Body of pancreas (tissue), 4 donors: ENCODE data around the gene MVB12B. TPM values are rescaled to one million over a fixed set of nuclear protein-coding genes. Genes with fewer than 3 reads are reported as not detected.

ENCODE experiments used
- ATAC-seq: fragments of 150-250 bp; one replicate; pipeline ENCODE4 v1.9.1; 2016
- DNase-seq, 4 donors: peaks; one replicate each; pipeline ENCODE4 v3.0.0-alpha.2; 2019
- H3K27ac ChIP-seq, 4 donors: fragments of 200-600 bp; sonication (generic); 1 replicate in 3 of 4; 2 replicates in 1 of 4; pipeline versions ENCODE4 v1.5.1 to v1.6.1; 2016 to 2019; ENCODE audit warnings: mild to moderate bottlenecking in 1 of 4, mixed read lengths in 1 of 4, moderate library complexity in 1 of 4
- H3K27me3 ChIP-seq, 2 donors: fragments of 200-600 bp; sonication (generic); one replicate each; pipeline ENCODE4 v1.6.0; 2016; ENCODE audit warnings: mild to moderate bottlenecking in 1 of 2
- H3K36me3 ChIP-seq, 2 donors: fragments of 200-600 bp; sonication (generic); replicated peaks in 1 of 2; 2 replicates each; pipeline ENCODE4 v1.5.1; 2016; ENCODE audit warnings: low read depth in 2 of 2; ENCODE audit not compliant: insufficient read depth in 1 of 2
- H3K4me1 ChIP-seq: fragments of 200-600 bp; sonication (generic); one replicate; pipeline ENCODE4 v1.6.0; 2016
- H3K4me3 ChIP-seq, 2 donors: fragments of 200-600 bp; sonication (generic); 1 replicate in 1 of 2; 2 replicates in 1 of 2; pipeline ENCODE4 v1.5.1; 2016 to 2019
- H3K9me3 ChIP-seq, 3 donors: fragments of 200-600 bp; sonication (generic); 1 replicate in 2 of 3; 2 replicates in 1 of 3; pipeline ENCODE4 v1.5.1; 2016
- POLR2A ChIP-seq, 3 donors: fragments of 450-650 bp; IDR thresholded peaks; one replicate each; pipeline ENCODE4 v1.6.1; 2016; ENCODE audit warnings: antibody characterized with exemption in 3 of 3, mild to moderate bottlenecking in 2 of 3
- WGBS, 2 donors: methylation state at CpG; one replicate each; pipeline ENCODE4 v1.1.5; 2017; 5-methylcytosine and 5-hydroxymethylcytosine counted together
- intact Hi-C: fragments of 100-400 bp; cut with DNase I; formaldehyde crosslinking; loops from one replicate; pipeline ENCODE4 v1.15.1; 2023
- total RNA-seq, 2 donors: library from RNA; depleted of rRNA; stranded (reverse); fragments of >200 nt; gene quantifications; one replicate each; pipeline ENCODE4 v1.1.0, GENCODE V29; 2016
- TF ChIP-seq, protein P1 (sequence below), 7 experiments: fragments of 450-650 bp in 4 of 7; fragments of 200-600 bp in 3 of 7; sonication (generic) in 3 of 7; IDR thresholded peaks; one replicate each; pipeline ENCODE4 v1.5.1; 2016 to 2019; ENCODE audit warnings: antibody characterized with exemption in 7 of 7

The MVB12B gene
- total RNA-seq, 2 donors from 2014 or later = 5.2 to 9.9 TPM

DNA sequence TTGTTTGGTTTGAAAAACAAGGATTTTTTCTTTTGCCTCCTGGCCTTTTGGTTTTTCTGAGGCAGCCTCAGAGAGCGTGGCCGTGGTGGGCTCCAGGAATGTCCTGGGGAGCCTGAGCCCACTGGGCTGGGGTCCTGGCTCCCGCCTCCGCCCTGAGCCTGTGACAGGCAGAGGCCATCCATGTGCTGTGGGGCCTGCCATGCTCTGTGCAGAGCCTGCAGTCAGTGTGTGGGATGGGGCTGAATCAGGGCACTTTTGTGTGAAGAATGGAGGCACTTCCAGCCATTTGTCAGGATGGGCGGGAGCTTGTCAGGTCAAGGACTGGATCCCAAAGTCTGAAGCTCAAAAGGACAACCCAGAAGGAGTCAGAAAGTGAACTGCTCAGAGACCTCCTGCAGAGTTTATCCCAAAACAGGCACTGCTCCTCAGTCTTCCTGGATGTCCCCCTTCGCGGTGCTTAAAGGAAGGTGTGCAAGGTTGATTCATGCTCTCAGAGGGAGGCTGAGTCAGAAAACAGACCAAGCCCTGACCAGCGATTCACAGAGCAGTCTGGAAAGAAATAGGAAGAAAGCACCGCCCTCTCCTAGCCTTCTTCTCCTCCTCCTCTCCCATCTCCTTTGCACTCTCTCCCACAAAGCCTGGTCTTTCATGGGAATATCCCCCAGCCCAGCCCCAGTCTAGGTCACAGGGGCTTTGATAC lies 53.2 kb downstream of the MVB12B start:
- no peak overlapping the region for H3K4me3 ChIP-seq
- H3K27me3 ChIP-seq = no peaks in the 10 kb centered on the region
- H3K36me3 ChIP-seq = no peaks in the 10 kb centered on the region
- H3K9me3 ChIP-seq = no peaks in the 10 kb centered on the region
- H3K27ac ChIP-seq = no peak overlapping the region
- 85 to 87% methylated on average over 9 of the region's 9 CpGs for WGBS, 2 donors
- no peak for DNase-seq
- intact Hi-C loops = no loop called here
- no peak for ATAC-seq
- no peak for TF ChIP-seq POLR2A (IDR thresholded peaks at IDR 0.05)
- TF ChIP-seq, protein P1, sequence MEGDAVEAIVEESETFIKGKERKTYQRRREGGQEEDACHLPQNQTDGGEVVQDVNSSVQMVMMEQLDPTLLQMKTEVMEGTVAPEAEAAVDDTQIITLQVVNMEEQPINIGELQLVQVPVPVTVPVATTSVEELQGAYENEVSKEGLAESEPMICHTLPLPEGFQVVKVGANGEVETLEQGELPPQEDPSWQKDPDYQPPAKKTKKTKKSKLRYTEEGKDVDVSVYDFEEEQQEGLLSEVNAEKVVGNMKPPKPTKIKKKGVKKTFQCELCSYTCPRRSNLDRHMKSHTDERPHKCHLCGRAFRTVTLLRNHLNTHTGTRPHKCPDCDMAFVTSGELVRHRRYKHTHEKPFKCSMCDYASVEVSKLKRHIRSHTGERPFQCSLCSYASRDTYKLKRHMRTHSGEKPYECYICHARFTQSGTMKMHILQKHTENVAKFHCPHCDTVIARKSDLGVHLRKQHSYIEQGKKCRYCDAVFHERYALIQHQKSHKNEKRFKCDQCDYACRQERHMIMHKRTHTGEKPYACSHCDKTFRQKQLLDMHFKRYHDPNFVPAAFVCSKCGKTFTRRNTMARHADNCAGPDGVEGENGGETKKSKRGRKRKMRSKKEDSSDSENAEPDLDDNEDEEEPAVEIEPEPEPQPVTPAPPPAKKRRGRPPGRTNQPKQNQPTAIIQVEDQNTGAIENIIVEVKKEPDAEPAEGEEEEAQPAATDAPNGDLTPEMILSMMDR (IDR thresholded peaks at IDR 0.05) = no peak
- no peaks in the 10 kb centered on the region for H3K4me1 ChIP-seq

DNA sequence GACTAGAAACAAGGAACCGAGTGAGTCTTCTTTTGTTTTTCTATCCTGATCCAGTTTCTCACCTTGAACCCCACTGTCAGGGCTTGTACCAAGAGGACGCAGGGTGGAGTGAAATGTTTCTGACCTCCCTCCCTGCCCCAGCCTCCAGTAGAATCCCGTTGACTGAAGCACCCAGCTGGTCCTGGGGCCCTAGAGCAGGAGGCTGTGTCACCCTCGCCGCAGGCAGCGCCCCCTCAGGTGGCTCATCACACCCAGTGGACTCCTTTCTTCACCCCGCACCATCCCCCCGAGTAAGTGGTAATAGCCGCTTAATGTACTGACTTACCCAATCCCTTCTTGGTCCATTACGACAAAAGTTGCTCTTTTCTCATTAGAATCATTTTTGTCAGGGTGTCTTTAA lies 53.8 kb downstream of the MVB12B start:
- DNase-seq (no peak), ATAC-seq (no peak)
- intact Hi-C loops = no loop called here
- H3K9me3 ChIP-seq = no peaks in the 10 kb centered on the region
- H3K36me3 ChIP-seq = no peaks in the 10 kb centered on the region
- TF ChIP-seq POLR2A (IDR thresholded peaks at IDR 0.05) = no peak
- TF ChIP-seq, protein P1 (IDR thresholded peaks at IDR 0.05) = no peak
- no peaks in the 10 kb centered on the region for H3K27me3 ChIP-seq
- WGBS, 2 donors = 91 to 93% methylated on average over 10 of the region's 10 CpGs
- H3K27ac ChIP-seq = no peak overlapping the region
- H3K4me3 ChIP-seq = no peak overlapping the region
- H3K4me1 ChIP-seq = no peaks in the 10 kb centered on the region

DNA sequence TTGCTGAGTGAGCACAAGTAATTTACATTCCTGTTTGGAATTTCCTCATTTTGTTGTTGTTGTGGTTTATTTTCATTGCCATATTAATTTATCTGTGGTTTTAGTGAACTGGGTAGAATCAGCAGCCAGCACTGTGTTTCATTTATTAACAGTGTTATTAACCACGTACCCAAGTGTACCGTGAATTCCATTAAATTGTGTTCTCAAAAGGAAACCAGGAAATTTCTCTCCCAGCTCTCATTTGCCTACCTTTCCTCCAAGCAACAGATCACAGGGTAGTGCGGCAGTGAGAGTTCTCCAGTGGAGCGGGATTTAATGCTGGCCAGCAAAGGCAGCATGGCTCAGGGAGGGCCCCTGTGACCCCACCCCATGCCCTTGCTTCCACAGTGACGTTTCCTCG lies 54.6 kb downstream of the MVB12B start:
- WGBS, 2 donors = 96 to 98% methylated on average over 6 of the region's 6 CpGs
- no peak for TF ChIP-seq POLR2A (IDR thresholded peaks at IDR 0.05)
- TF ChIP-seq, protein P1 (IDR thresholded peaks at IDR 0.05) = no peak
- ATAC-seq (no peak), DNase-seq (no peak)
- Histone ChIP-seq H3K4me3 (no peak overlapping the region), H3K4me1 (no peaks in the 10 kb centered on the region), H3K27ac (no peak overlapping the region), H3K27me3 (no peaks in the 10 kb centered on the region), H3K36me3 (no peaks in the 10 kb centered on the region), H3K9me3 (no peaks in the 10 kb centered on the region)
- intact Hi-C loops = no loop called here

DNA sequence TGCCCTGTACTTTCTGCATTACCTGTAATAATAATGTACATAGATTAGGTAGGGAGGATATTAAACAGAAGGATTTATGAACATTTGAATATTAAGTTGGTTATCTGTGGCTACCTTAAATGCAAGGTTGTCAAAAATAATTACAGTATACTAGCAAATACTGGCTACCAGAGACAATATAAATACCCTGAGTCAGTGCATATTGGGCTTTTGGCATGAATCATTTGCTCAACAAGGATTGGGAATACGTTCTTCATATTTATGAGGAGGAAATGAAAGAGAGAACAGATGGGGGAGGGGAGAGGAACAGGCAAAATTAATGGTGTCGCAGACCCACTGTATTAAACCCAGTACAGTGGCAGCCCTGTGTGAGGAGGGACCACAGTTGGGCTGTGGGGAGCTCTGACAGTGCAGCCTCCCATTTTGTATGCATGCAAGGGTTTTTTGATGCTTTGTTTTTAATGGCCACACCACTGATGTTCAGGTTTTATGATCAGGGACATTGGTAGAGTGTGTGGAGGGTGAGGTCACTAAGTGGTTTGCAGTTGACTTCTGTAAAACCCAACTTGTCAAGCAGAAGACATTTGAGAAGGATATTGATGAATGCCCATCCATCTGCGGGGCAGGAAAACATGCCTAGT lies 56.9 kb downstream of the MVB12B start:
- 79 to 86% methylated on average over 3 of the region's 3 CpGs for WGBS, 2 donors
- no peak for ATAC-seq
- no peak overlapping the region for H3K27ac ChIP-seq
- peaks cover 0 to 1% of the 10 kb centered on the region in 2 donors for H3K36me3 ChIP-seq
- no peaks in the 10 kb centered on the region for H3K27me3 ChIP-seq
- no peaks in the 10 kb centered on the region for H3K4me1 ChIP-seq
- H3K9me3 ChIP-seq = no peaks in the 10 kb centered on the region
- intact Hi-C loops = no loop called here
- DNase-seq = no peak
- no peak for TF ChIP-seq POLR2A (IDR thresholded peaks at IDR 0.05)
- TF ChIP-seq, protein P1 (IDR thresholded peaks at IDR 0.05) = no peak
- H3K4me3 ChIP-seq = no peak overlapping the region

DNA sequence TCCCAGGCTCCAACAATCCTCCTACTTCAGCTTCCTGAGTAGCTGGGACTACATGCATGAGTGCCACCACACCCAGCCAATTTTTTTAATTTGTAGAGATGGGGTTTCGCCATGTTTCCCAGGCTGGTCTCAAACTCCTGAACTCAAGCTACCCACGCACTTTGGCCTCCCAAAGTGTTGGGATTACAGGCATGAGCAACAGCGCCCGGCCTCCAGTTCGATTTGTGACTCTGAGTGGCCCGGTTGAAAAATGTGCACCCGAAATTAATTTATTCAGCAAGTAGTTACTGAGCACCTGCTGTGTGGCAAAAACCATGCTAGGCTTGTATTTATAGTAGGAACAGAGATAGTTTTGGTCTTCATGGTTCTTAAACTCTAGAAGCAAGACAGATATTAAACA lies 58.3 kb downstream of the MVB12B start:
- Histone ChIP-seq H3K4me3 (no peak overlapping the region), H3K9me3 (no peaks in the 10 kb centered on the region), H3K27me3 (no peaks in the 10 kb centered on the region), H3K4me1 (no peaks in the 10 kb centered on the region), H3K27ac (no peak overlapping the region), H3K36me3 (peaks cover 0 to 1% of the 10 kb centered on the region in 2 donors)
- intact Hi-C loops = no loop called here
- WGBS, 2 donors = 91 to 99% methylated on average over 7 of the region's 7 CpGs
- DNase-seq (no peak), ATAC-seq (no peak)
- no peak for TF ChIP-seq POLR2A (IDR thresholded peaks at IDR 0.05)
- TF ChIP-seq, protein P1 (IDR thresholded peaks at IDR 0.05) = no peak
